Endothelial cell of umbilical vein (primary cell): ENCODE data around the gene SMS.

Experiments
- CTCF ChIP-seq, 2 donors: IDR thresholded peaks; 1 replicate in 1 of 2; 2 replicates in 1 of 2; pipeline ENCODE4 v1.5.1; 2011; ENCODE audit warnings: low read length in 2 of 2, mild to moderate bottlenecking in 2 of 2, moderate library complexity in 2 of 2, control low read depth in 1 of 2, inconsistent platforms in 1 of 2, low read depth in 1 of 2; ENCODE audit not compliant: insufficient read depth in 1 of 2; ENCODE audit errors: extremely low read depth in 1 of 2
- EZH2 ChIP-seq: IDR thresholded peaks from 2 replicates; pipeline ENCODE4 v1.6.1; 2012; ENCODE audit warnings: borderline replicate concordance, low read depth, mild to moderate bottlenecking, moderate library complexity, low read length, inconsistent platforms; ENCODE audit not compliant: severe bottlenecking
- FOS ChIP-seq: IDR thresholded peaks from 2 replicates; pipeline ENCODE4 v1.6.1; 2011; ENCODE audit warnings: mild to moderate bottlenecking, low read length, moderate library complexity, borderline replicate concordance; ENCODE audit not compliant: insufficient read depth
- GATA2 ChIP-seq: IDR thresholded peaks from 2 replicates; pipeline ENCODE4 v1.7.0; 2011; ENCODE audit warnings: low read depth, mild to moderate bottlenecking, moderate library complexity, mixed read lengths, low read length; ENCODE audit not compliant: insufficient read length, insufficient read depth
- JUN ChIP-seq: IDR thresholded peaks from 2 replicates; pipeline ENCODE4 v1.6.1; 2011; ENCODE audit warnings: borderline replicate concordance, low read depth; ENCODE audit not compliant: insufficient read length, insufficient read depth
- MYC ChIP-seq: IDR thresholded peaks from one replicate; pipeline ENCODE4 v1.6.1; 2011; ENCODE audit warnings: mild to moderate bottlenecking, low read depth, low read length
- POLR2A ChIP-seq: IDR thresholded peaks from 2 replicates; pipeline ENCODE4 v1.6.1; 2012; ENCODE audit warnings: low read depth, mild to moderate bottlenecking, control low read depth, low read length
- POLR2AphosphoS5 ChIP-seq: IDR thresholded peaks from 2 replicates; pipeline ENCODE4 v1.6.1; 2012; ENCODE audit warnings: low read depth, mild to moderate bottlenecking, control low read depth, low read length, moderate library complexity; ENCODE audit not compliant: insufficient read depth
- TF ChIP-seq, protein P1 (sequence below): IDR thresholded peaks from 2 replicates; pipeline ENCODE4 v1.6.1; 2011; ENCODE audit not compliant: insufficient read depth, insufficient read length

DNA sequence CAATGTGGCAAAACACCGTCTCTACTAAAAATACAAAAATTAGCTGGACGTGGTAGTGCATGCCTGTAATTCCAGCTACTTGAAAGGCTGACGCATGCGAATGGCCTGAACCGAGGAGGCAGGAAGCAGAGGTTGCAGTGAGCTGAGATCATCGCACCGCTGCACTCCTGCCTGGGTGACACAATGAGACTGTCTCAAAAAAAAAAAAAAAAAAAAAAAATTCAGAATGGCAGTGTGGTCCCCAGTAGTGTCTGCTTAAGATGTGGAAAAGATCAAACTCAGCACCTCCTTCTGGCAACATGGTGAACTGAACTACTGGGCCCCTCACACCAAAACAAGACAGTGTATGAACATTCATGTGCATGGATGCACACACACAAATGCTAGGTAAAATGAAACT, 32.2 kb downstream of the SMS start:
- TF ChIP-seq CTCF (IDR thresholded peaks at IDR 0.05; ENCODE audit: extremely low read depth in 1 of 2, insufficient read depth in 1 of 2, low read depth in 1 of 2, low read length in 2 of 2) (peak in 1 of 2 donors; percentile 17), POLR2AphosphoS5 (no peak), POLR2A (no peak), FOS (no peak), EZH2 (no peak), JUN (no peak), GATA2 (no peak), MYC (no peak)
- TF ChIP-seq, protein P1, sequence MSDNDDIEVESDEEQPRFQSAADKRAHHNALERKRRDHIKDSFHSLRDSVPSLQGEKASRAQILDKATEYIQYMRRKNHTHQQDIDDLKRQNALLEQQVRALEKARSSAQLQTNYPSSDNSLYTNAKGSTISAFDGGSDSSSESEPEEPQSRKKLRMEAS: no peak
